Neural cell (in vitro differentiated cells): ENCODE measurements around the gene AMDHD2.

ENCODE experiments used
- EP300 ChIP-seq: fragments of 450-650 bp; conservative IDR thresholded peaks from 2 replicates; pipeline ENCODE4 v1.6.1; 2014; ENCODE audit warnings: antibody characterized with exemption, mild to moderate bottlenecking, moderate library complexity; ENCODE audit not compliant: poor library complexity, severe bottlenecking
- EZH2 ChIP-seq: fragments of 200-600, 300-800 bp; shearing (Covaris generic), sonication (generic); IDR thresholded peaks from 2 replicates; pipeline ENCODE4 v1.6.1; 2014; ENCODE audit warnings: antibody characterized with exemption, low read length, borderline replicate concordance, mild to moderate bottlenecking; ENCODE audit not compliant: insufficient read depth, poor library complexity, severe bottlenecking
- POLR2AphosphoS5 ChIP-seq: IDR thresholded peaks from 2 replicates; pipeline ENCODE4 v1.6.1; 2012
- TAF1 ChIP-seq: IDR thresholded peaks from 2 replicates; pipeline ENCODE4 v1.6.1; 2012; ENCODE audit warnings: low read depth
- TF ChIP-seq, protein P1 (sequence below): fragments of 450-650 bp; IDR thresholded peaks from 2 replicates; pipeline ENCODE4 v1.5.1; 2014; ENCODE audit warnings: antibody characterized with exemption, mild to moderate bottlenecking, moderate library complexity; ENCODE audit not compliant: poor library complexity, severe bottlenecking
- TF ChIP-seq, protein P2 (sequence below): IDR thresholded peaks from 2 replicates; pipeline ENCODE4 v1.6.1; 2012; ENCODE audit warnings: borderline replicate concordance

DNA sequence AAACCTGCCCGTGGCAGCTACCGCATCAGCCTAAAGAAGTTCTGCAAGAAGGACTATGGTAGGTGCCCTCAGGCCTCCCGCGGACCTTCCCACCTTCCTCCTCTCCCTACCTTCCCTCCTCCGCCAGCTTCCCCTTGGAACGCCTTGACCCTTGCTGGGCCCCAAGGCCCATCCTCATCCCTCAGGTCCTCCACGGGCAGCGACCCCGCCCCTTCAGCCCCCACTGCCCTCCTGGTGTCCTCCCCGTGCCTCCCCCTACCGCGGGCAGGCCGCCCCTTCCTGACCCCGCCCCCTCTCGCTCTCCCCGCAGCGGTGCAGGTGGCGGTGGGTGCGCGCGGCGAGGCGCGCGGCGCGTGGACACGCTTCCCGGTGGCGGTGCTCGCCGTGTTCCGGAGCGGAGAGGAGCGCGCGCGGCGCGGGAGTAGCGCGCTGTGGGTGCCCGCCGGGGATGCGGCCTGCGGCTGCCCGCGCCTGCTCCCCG lies 46.7 kb upstream of the AMDHD2 start:
- no peak for TF ChIP-seq EZH2
- TF ChIP-seq, protein P1, sequence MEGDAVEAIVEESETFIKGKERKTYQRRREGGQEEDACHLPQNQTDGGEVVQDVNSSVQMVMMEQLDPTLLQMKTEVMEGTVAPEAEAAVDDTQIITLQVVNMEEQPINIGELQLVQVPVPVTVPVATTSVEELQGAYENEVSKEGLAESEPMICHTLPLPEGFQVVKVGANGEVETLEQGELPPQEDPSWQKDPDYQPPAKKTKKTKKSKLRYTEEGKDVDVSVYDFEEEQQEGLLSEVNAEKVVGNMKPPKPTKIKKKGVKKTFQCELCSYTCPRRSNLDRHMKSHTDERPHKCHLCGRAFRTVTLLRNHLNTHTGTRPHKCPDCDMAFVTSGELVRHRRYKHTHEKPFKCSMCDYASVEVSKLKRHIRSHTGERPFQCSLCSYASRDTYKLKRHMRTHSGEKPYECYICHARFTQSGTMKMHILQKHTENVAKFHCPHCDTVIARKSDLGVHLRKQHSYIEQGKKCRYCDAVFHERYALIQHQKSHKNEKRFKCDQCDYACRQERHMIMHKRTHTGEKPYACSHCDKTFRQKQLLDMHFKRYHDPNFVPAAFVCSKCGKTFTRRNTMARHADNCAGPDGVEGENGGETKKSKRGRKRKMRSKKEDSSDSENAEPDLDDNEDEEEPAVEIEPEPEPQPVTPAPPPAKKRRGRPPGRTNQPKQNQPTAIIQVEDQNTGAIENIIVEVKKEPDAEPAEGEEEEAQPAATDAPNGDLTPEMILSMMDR, result no peak
- TF ChIP-seq POLR2AphosphoS5, result no peak
- no peak for TF ChIP-seq TAF1
- TF ChIP-seq, protein P2, sequence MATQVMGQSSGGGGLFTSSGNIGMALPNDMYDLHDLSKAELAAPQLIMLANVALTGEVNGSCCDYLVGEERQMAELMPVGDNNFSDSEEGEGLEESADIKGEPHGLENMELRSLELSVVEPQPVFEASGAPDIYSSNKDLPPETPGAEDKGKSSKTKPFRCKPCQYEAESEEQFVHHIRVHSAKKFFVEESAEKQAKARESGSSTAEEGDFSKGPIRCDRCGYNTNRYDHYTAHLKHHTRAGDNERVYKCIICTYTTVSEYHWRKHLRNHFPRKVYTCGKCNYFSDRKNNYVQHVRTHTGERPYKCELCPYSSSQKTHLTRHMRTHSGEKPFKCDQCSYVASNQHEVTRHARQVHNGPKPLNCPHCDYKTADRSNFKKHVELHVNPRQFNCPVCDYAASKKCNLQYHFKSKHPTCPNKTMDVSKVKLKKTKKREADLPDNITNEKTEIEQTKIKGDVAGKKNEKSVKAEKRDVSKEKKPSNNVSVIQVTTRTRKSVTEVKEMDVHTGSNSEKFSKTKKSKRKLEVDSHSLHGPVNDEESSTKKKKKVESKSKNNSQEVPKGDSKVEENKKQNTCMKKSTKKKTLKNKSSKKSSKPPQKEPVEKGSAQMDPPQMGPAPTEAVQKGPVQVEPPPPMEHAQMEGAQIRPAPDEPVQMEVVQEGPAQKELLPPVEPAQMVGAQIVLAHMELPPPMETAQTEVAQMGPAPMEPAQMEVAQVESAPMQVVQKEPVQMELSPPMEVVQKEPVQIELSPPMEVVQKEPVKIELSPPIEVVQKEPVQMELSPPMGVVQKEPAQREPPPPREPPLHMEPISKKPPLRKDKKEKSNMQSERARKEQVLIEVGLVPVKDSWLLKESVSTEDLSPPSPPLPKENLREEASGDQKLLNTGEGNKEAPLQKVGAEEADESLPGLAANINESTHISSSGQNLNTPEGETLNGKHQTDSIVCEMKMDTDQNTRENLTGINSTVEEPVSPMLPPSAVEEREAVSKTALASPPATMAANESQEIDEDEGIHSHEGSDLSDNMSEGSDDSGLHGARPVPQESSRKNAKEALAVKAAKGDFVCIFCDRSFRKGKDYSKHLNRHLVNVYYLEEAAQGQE, result no peak
- TF ChIP-seq EP300, result no peak
